T-helper 1 cell treated with Interleukin-12 subunit alpha and Interleukin-12 subunit beta and Interleukin-4 antibody, amounts not matched to agents 30 μg/mL and 1 μg/mL, for 36 hours (primary cell): ENCODE results near the gene ARPIN.

ENCODE experiments used
- H3K27ac Mint-ChIP-seq: one replicate; pipeline ENCODE4 v1.8.0; 2021; ENCODE audit warnings: mild to moderate bottlenecking, mixed read lengths
- H3K27me3 Mint-ChIP-seq: one replicate; pipeline ENCODE4 v1.8.0; 2021; ENCODE audit warnings: low read depth, mixed read lengths
- H3K36me3 Mint-ChIP-seq: one replicate; pipeline ENCODE4 v1.8.0; 2021; ENCODE audit warnings: low read depth, mixed read lengths
- H3K4me1 Mint-ChIP-seq: one replicate; pipeline ENCODE4 v1.8.0; 2021; ENCODE audit warnings: low read depth, mixed read lengths
- H3K4me3 Mint-ChIP-seq: one replicate; pipeline ENCODE4 v1.8.0; 2021; ENCODE audit warnings: mild to moderate bottlenecking, moderate library complexity, mixed read lengths
- H3K9me3 Mint-ChIP-seq: one replicate; pipeline ENCODE4 v1.8.0; 2021; ENCODE audit warnings: mixed read lengths

The ARPIN gene

GRCh38 chr15:89932880-89933279, 20.1 kb upstream of the ARPIN start:
- H3K27me3 Mint-ChIP-seq = peaks cover 19% of the 10 kb centered on the region
- H3K9me3 Mint-ChIP-seq = no peaks in the 10 kb centered on the region
- no peak overlapping the region for H3K27ac Mint-ChIP-seq
- peaks cover 15% of the 10 kb centered on the region for H3K4me1 Mint-ChIP-seq
- H3K36me3 Mint-ChIP-seq = no peaks in the 10 kb centered on the region
- H3K4me3 Mint-ChIP-seq = no peak overlapping the region

GRCh38 chr15:89928421-89928820, 15.7 kb upstream of the ARPIN start:
- Mint-ChIP-seq H3K36me3 (no peaks in the 10 kb centered on the region), H3K27ac (no peak overlapping the region), H3K4me1 (no peaks in the 10 kb centered on the region), H3K9me3 (no peaks in the 10 kb centered on the region), H3K27me3 (peaks cover 17% of the 10 kb centered on the region), H3K4me3 (no peak overlapping the region)

- Mint-ChIP-seq H3K27ac (no peak overlapping the region), H3K27me3 (peaks cover 13% of the 10 kb centered on the region), H3K9me3 (no peaks in the 10 kb centered on the region)
Measured at GRCh38 chr15:89926158-89926557, 13.4 kb upstream of the ARPIN start.

GRCh38 chr15:89917442-89918101, 4.8 kb upstream of the ARPIN start:
- Mint-ChIP-seq H3K4me3 (no peak overlapping the region), H3K9me3 (no peaks in the 10 kb centered on the region), H3K27me3 (peaks cover 33% of the 10 kb centered on the region), H3K4me1 (no peaks in the 10 kb centered on the region), H3K36me3 (no peaks in the 10 kb centered on the region), H3K27ac (no peak overlapping the region)

More at GRCh38 chr15:89926158-89926557, 13.4 kb upstream of the ARPIN start:
- Mint-ChIP-seq H3K4me1 (no peaks in the 10 kb centered on the region), H3K36me3 (no peaks in the 10 kb centered on the region), H3K4me3 (no peak overlapping the region)

- H3K4me1 Mint-ChIP-seq = no peaks in the 10 kb centered on the region
Measured at GRCh38 chr15:89916660-89917059, 3.9 kb upstream of the ARPIN start.

GRCh38 chr15:89912145-89912673, 543 bp downstream of the ARPIN start:
- peaks cover 57% of the 10 kb centered on the region for H3K27me3 Mint-ChIP-seq
- H3K9me3 Mint-ChIP-seq = no peaks in the 10 kb centered on the region
- no peak overlapping the region for H3K27ac Mint-ChIP-seq
- no peaks in the 10 kb centered on the region for H3K36me3 Mint-ChIP-seq
- no peaks in the 10 kb centered on the region for H3K4me1 Mint-ChIP-seq
- H3K4me3 Mint-ChIP-seq = no peak overlapping the region

More at GRCh38 chr15:89916660-89917059, 3.9 kb upstream of the ARPIN start:
- Mint-ChIP-seq H3K9me3 (no peaks in the 10 kb centered on the region), H3K36me3 (no peaks in the 10 kb centered on the region), H3K4me3 (no peak overlapping the region), H3K27me3 (peaks cover 39% of the 10 kb centered on the region), H3K27ac (no peak overlapping the region)

GRCh38 chr15:89910891-89911626, 1.7 kb downstream of the ARPIN start:
- no peaks in the 10 kb centered on the region for H3K36me3 Mint-ChIP-seq
- no peaks in the 10 kb centered on the region for H3K4me1 Mint-ChIP-seq
- no peaks in the 10 kb centered on the region for H3K9me3 Mint-ChIP-seq
- no peak overlapping the region for H3K4me3 Mint-ChIP-seq
- no peak overlapping the region for H3K27ac Mint-ChIP-seq
- H3K27me3 Mint-ChIP-seq = peaks cover 52% of the 10 kb centered on the region

- no peaks in the 10 kb centered on the region for H3K4me1 Mint-ChIP-seq
Measured at GRCh38 chr15:89909611-89910010, 3.1 kb downstream of the ARPIN start.

GRCh38 chr15:89908226-89908625, 4.5 kb downstream of the ARPIN start:
- H3K4me1 Mint-ChIP-seq = no peaks in the 10 kb centered on the region
- H3K9me3 Mint-ChIP-seq = no peaks in the 10 kb centered on the region
- peaks cover 41% of the 10 kb centered on the region for H3K27me3 Mint-ChIP-seq
- no peak overlapping the region for H3K27ac Mint-ChIP-seq
- no peak overlapping the region for H3K4me3 Mint-ChIP-seq
- no peaks in the 10 kb centered on the region for H3K36me3 Mint-ChIP-seq

More at GRCh38 chr15:89909611-89910010, 3.1 kb downstream of the ARPIN start:
- peaks cover 53% of the 10 kb centered on the region for H3K27me3 Mint-ChIP-seq
- H3K36me3 Mint-ChIP-seq = no peaks in the 10 kb centered on the region
- H3K9me3 Mint-ChIP-seq = no peaks in the 10 kb centered on the region
- H3K27ac Mint-ChIP-seq = no peak overlapping the region
- no peak overlapping the region for H3K4me3 Mint-ChIP-seq

GRCh38 chr15:89907289-89907688, 5.5 kb downstream of the ARPIN start:
- Mint-ChIP-seq H3K4me3 (no peak overlapping the region), H3K27me3 (peaks cover 36% of the 10 kb centered on the region), H3K9me3 (no peaks in the 10 kb centered on the region), H3K36me3 (no peaks in the 10 kb centered on the region), H3K27ac (no peak overlapping the region), H3K4me1 (no peaks in the 10 kb centered on the region)

- peaks cover 23% of the 10 kb centered on the region for H3K27me3 Mint-ChIP-seq
- no peaks in the 10 kb centered on the region for H3K4me1 Mint-ChIP-seq
- H3K9me3 Mint-ChIP-seq = no peaks in the 10 kb centered on the region
- H3K36me3 Mint-ChIP-seq = no peaks in the 10 kb centered on the region
- no peak overlapping the region for H3K27ac Mint-ChIP-seq
- H3K4me3 Mint-ChIP-seq = no peak overlapping the region
Measured at GRCh38 chr15:89905846-89906378, 6.8 kb downstream of the ARPIN start.

- Mint-ChIP-seq H3K36me3 (no peaks in the 10 kb centered on the region), H3K27me3 (peaks cover 16% of the 10 kb centered on the region), H3K27ac (no peak overlapping the region), H3K4me3 (no peak overlapping the region), H3K4me1 (no peaks in the 10 kb centered on the region), H3K9me3 (no peaks in the 10 kb centered on the region)
Measured at GRCh38 chr15:89904519-89904918, 8.2 kb downstream of the ARPIN start.

GRCh38 chr15:89903858-89904130, 9.0 kb downstream of the ARPIN start:
- H3K27ac Mint-ChIP-seq = no peak overlapping the region
- H3K4me1 Mint-ChIP-seq = no peaks in the 10 kb centered on the region
- no peaks in the 10 kb centered on the region for H3K9me3 Mint-ChIP-seq
- no peak overlapping the region for H3K4me3 Mint-ChIP-seq
- peaks cover 12% of the 10 kb centered on the region for H3K27me3 Mint-ChIP-seq
- H3K36me3 Mint-ChIP-seq = no peaks in the 10 kb centered on the region

GRCh38 chr15:89903015-89903857, 9.5 kb downstream of the ARPIN start:
- Mint-ChIP-seq H3K4me1 (no peaks in the 10 kb centered on the region), H3K27ac (no peak overlapping the region), H3K9me3 (no peaks in the 10 kb centered on the region), H3K36me3 (no peaks in the 10 kb centered on the region), H3K4me3 (no peak overlapping the region), H3K27me3 (peaks cover 12% of the 10 kb centered on the region)
